GM12878 (cell line): ENCODE data around the gene DCLRE1B.

Experiments
- CHD4 ChIP-seq: fragments of 200-600 bp; sonication (generic); IDR thresholded peaks from 2 replicates; pipeline ENCODE4 v1.6.1; 2016; ENCODE audit warnings: mild to moderate bottlenecking
- TAF1 ChIP-seq: IDR thresholded peaks from 2 replicates; pipeline ENCODE4 v1.6.1; 2011; ENCODE audit warnings: mild to moderate bottlenecking, low read depth, low read length, borderline replicate concordance
- TF ChIP-seq, protein P1 (sequence below), 3 experiments: IDR thresholded peaks in 2 of 3; conservative IDR thresholded peaks in 1 of 3; 2 replicates each; pipeline ENCODE4 v1.5.1; 2011; ENCODE audit warnings: low read depth in 3 of 3, low read length in 3 of 3, mild to moderate bottlenecking in 3 of 3, control low read depth in 2 of 3, moderate library complexity in 2 of 3, inconsistent platforms in 1 of 3, mixed read lengths in 1 of 3; ENCODE audit not compliant: control insufficient read depth in 2 of 3, insufficient read depth in 1 of 3; ENCODE audit errors: extremely low read depth in 1 of 3

- TF ChIP-seq CHD4: no peak
- TF ChIP-seq, protein P1, sequence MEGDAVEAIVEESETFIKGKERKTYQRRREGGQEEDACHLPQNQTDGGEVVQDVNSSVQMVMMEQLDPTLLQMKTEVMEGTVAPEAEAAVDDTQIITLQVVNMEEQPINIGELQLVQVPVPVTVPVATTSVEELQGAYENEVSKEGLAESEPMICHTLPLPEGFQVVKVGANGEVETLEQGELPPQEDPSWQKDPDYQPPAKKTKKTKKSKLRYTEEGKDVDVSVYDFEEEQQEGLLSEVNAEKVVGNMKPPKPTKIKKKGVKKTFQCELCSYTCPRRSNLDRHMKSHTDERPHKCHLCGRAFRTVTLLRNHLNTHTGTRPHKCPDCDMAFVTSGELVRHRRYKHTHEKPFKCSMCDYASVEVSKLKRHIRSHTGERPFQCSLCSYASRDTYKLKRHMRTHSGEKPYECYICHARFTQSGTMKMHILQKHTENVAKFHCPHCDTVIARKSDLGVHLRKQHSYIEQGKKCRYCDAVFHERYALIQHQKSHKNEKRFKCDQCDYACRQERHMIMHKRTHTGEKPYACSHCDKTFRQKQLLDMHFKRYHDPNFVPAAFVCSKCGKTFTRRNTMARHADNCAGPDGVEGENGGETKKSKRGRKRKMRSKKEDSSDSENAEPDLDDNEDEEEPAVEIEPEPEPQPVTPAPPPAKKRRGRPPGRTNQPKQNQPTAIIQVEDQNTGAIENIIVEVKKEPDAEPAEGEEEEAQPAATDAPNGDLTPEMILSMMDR (IDR thresholded peaks at IDR 0.05 in 2 of 3, conservative IDR thresholded peaks at IDR 0.05 in 1 of 3; ENCODE audit: control insufficient read depth in 2 of 3, extremely low read depth in 1 of 3, insufficient read depth in 1 of 3, low read depth in 3 of 3, low read length in 3 of 3): 0 out of 6 replicates have a peak, but pooled peaks of 1 of the 3 experiments have one; percentile 3
- no peak for TF ChIP-seq TAF1
These were observed 46.7 kb upstream of the DCLRE1B start for GRCh38 chr1:113858418-113858817.
